ENCODE data around the gene IQSEC3. TPM values are rescaled to one million over a fixed set of nuclear protein-coding genes. Genes with fewer than 3 reads are reported as not detected.
"Not testable (repeated sequence)": the region's sequence is repeated elsewhere in the genome, so short reads cannot be mapped to it uniquely, and the experiment has no call there.

IQSEC3 gene
- total RNA-seq, 1 donor from 2014 or later, result 0.25 TPM

- no peaks in the 10 kb centered on the region for H3K36me3 Mint-ChIP-seq (ENCODE audit: low read depth)
- H3K4me1 Mint-ChIP-seq (ENCODE audit: low read depth), result no peaks in the 10 kb centered on the region
- no peak overlapping the region for H3K4me3 Mint-ChIP-seq (ENCODE audit: low read depth)
These were observed 64.4 kb downstream of the IQSEC3 start for GRCh38 chr12:131008-131407.

GRCh38 chr12:131732-132495 lies 65.3 kb downstream of the IQSEC3 start:
- no peak overlapping the region for H3K27ac Mint-ChIP-seq
- no peaks in the 10 kb centered on the region for H3K36me3 Mint-ChIP-seq (ENCODE audit: low read depth)
- DNase-seq (ENCODE audit: low spot score), result no peak
- intact Hi-C loops (cut with micrococcal nuclease), result no loop called here
- peaks cover 7% of the 10 kb centered on the region for H3K27me3 Mint-ChIP-seq (ENCODE audit: low read depth)
- H3K4me1 Mint-ChIP-seq (ENCODE audit: low read depth), result no peaks in the 10 kb centered on the region
- no peaks in the 10 kb centered on the region for H3K9me3 Mint-ChIP-seq
- no peak overlapping the region for H3K4me3 Mint-ChIP-seq (ENCODE audit: low read depth)

More at GRCh38 chr12:131008-131407, 64.4 kb downstream of the IQSEC3 start:
- no peaks in the 10 kb centered on the region for H3K9me3 Mint-ChIP-seq
- H3K27me3 Mint-ChIP-seq (ENCODE audit: low read depth), result peaks cover 7% of the 10 kb centered on the region
- no peak for DNase-seq (ENCODE audit: low spot score)
- H3K27ac Mint-ChIP-seq, result no peak overlapping the region
- intact Hi-C loops (cut with micrococcal nuclease), result no loop called here

DNA sequence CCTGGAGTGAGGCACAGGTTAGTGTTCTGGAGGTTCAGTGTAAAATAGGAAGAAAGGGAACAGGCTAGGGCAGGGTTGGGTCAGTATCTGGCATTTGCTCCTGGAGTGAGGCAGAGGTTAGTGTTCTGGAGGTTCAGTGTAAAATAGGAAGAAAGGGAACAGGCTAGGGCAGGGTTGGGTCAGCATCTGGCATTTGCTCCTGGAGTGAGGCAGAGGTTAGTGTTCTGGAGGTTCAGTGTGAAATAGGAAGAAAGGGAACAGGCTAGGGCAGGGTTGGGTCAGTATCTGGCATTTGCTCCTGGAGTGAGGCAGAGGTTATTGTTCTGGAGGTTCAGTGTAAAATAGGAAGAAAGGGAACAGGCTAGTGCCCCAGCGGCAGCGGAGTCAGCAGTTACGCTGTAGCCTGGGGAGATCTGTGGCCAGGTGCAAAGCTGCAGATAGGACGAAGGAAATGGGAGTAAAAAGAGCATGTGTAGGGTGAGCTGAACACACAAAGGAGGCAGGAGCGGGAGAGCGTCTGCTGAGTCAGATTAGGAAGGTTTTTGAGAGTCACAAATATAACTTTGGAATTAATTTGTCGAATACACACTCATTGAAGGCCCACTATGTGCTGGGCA lies 67.2 kb downstream of the IQSEC3 start:
- H3K27me3 Mint-ChIP-seq (ENCODE audit: low read depth); intact Hi-C loops (cut with micrococcal nuclease); H3K4me1 Mint-ChIP-seq (ENCODE audit: low read depth); H3K4me3 Mint-ChIP-seq (ENCODE audit: low read depth); H3K36me3 Mint-ChIP-seq (ENCODE audit: low read depth); H3K9me3 Mint-ChIP-seq; H3K27ac Mint-ChIP-seq; DNase-seq (ENCODE audit: low spot score): not testable (repeated sequence)

GRCh38 chr12:135138-135537 lies 68.6 kb downstream of the IQSEC3 start:
- peaks cover 2% of the 10 kb centered on the region for H3K4me1 Mint-ChIP-seq (ENCODE audit: low read depth)
- no peak overlapping the region for H3K4me3 Mint-ChIP-seq (ENCODE audit: low read depth)
- H3K9me3 Mint-ChIP-seq, result no peaks in the 10 kb centered on the region
- no peak for DNase-seq (ENCODE audit: low spot score)
- no peak overlapping the region for H3K27ac Mint-ChIP-seq
- H3K27me3 Mint-ChIP-seq (ENCODE audit: low read depth), result peaks cover 16% of the 10 kb centered on the region
- intact Hi-C loops (cut with micrococcal nuclease), result no loop called here
- no peaks in the 10 kb centered on the region for H3K36me3 Mint-ChIP-seq (ENCODE audit: low read depth)

- intact Hi-C loops (cut with micrococcal nuclease), result no loop called here
- H3K4me3 Mint-ChIP-seq (ENCODE audit: low read depth), result no peak overlapping the region
These were observed 71.8 kb downstream of the IQSEC3 start for GRCh38 chr12:138171-138897.

DNA sequence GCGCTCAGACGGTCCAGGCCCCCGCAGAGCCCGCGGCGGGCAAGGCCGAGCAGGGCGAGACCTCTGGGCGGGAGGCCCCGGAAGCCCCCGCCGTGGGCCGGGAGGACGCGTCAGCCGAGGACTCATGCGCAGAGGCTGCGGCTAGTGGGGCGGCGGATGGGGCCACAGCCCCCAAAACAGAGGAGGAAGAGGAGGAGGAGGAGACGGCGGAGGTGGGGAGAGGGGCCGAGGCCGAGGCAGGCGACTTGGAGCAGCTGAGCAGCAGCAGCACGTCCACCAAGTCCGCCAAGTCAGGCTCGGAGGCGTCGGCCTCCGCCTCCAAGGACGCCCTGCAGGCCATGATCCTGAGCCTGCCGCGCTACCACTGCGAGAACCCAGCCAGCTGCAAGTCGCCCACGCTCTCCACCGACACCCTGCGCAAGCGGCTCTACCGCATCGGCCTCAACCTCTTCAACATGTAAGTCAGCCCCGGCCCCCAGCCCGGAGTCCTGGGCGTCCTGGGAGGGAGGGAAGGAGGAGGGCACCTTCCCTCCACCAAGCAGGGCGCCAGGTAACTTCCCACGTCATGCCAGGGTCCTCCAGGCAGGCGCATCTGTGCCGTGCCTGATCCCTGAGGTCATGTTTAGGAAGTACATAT lies 72.4 kb downstream of the IQSEC3 start:
- Mint-ChIP-seq H3K36me3 (ENCODE audit: low read depth) (no peaks in the 10 kb centered on the region), H3K27ac (no peak overlapping the region), H3K4me3 (ENCODE audit: low read depth) (peak overlapping the region; percentile 10), H3K9me3 (no peaks in the 10 kb centered on the region), H3K4me1 (ENCODE audit: low read depth) (peaks cover 2% of the 10 kb centered on the region), H3K27me3 (ENCODE audit: low read depth) (peaks cover 24% of the 10 kb centered on the region)
- intact Hi-C loops (cut with micrococcal nuclease), result no loop called here
- no peak for DNase-seq (ENCODE audit: low spot score)

More at GRCh38 chr12:138171-138897, 71.8 kb downstream of the IQSEC3 start:
- no peaks in the 10 kb centered on the region for H3K36me3 Mint-ChIP-seq (ENCODE audit: low read depth)
- DNase-seq (ENCODE audit: low spot score), result no peak
- H3K4me1 Mint-ChIP-seq (ENCODE audit: low read depth), result peaks cover 2% of the 10 kb centered on the region
- H3K9me3 Mint-ChIP-seq, result no peaks in the 10 kb centered on the region
- peaks cover 24% of the 10 kb centered on the region for H3K27me3 Mint-ChIP-seq (ENCODE audit: low read depth)
- no peak overlapping the region for H3K27ac Mint-ChIP-seq

DNA sequence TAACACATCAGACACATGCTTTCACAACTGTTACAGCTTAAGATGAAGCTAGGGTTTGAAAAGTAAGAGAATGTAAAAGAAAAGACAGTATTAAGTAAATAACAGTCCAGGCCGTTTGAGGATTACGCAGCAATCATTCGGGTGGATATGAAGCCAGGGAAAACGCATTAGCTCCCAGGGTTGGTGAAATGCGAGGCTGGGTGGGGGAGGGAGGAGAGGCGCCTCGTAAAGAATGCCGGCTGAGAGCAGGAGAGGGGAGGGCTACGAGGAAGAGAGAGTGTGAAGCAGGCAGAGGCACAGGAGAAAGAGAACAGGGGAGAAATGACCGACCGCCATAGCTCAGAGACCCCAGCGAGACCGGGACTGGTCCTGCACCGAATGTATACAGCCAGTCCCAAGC lies 73.0 kb downstream of the IQSEC3 start:
- no peak overlapping the region for H3K27ac Mint-ChIP-seq
- no peaks in the 10 kb centered on the region for H3K36me3 Mint-ChIP-seq (ENCODE audit: low read depth)
- H3K4me3 Mint-ChIP-seq (ENCODE audit: low read depth), result no peak overlapping the region
- intact Hi-C loops (cut with micrococcal nuclease), result no loop called here
- H3K9me3 Mint-ChIP-seq, result no peaks in the 10 kb centered on the region
- H3K4me1 Mint-ChIP-seq (ENCODE audit: low read depth), result peaks cover 4% of the 10 kb centered on the region
- DNase-seq (ENCODE audit: low spot score), result no peak
- H3K27me3 Mint-ChIP-seq (ENCODE audit: low read depth), result peaks cover 24% of the 10 kb centered on the region

- Mint-ChIP-seq H3K4me3 (ENCODE audit: low read depth) (no peak overlapping the region), H3K27ac (no peak overlapping the region), H3K4me1 (ENCODE audit: low read depth) (peaks cover 4% of the 10 kb centered on the region), H3K9me3 (no peaks in the 10 kb centered on the region), H3K27me3 (ENCODE audit: low read depth) (peaks cover 24% of the 10 kb centered on the region), H3K36me3 (ENCODE audit: low read depth) (no peaks in the 10 kb centered on the region)
- intact Hi-C loops (cut with micrococcal nuclease), result no loop called here
- DNase-seq (ENCODE audit: low spot score), result no peak
These were observed 73.6 kb downstream of the IQSEC3 start for GRCh38 chr12:140162-140561.

- Mint-ChIP-seq H3K36me3 (ENCODE audit: low read depth) (no peaks in the 10 kb centered on the region), H3K4me1 (ENCODE audit: low read depth) (peaks cover 4% of the 10 kb centered on the region), H3K27ac (no peak overlapping the region), H3K27me3 (ENCODE audit: low read depth) (peaks cover 19% of the 10 kb centered on the region), H3K9me3 (no peaks in the 10 kb centered on the region), H3K4me3 (ENCODE audit: low read depth) (no peak overlapping the region)
- DNase-seq (ENCODE audit: low spot score), result no peak
- intact Hi-C loops (cut with micrococcal nuclease), result no loop called here
These were observed 77.5 kb downstream of the IQSEC3 start for GRCh38 chr12:143964-144649.

DNA sequence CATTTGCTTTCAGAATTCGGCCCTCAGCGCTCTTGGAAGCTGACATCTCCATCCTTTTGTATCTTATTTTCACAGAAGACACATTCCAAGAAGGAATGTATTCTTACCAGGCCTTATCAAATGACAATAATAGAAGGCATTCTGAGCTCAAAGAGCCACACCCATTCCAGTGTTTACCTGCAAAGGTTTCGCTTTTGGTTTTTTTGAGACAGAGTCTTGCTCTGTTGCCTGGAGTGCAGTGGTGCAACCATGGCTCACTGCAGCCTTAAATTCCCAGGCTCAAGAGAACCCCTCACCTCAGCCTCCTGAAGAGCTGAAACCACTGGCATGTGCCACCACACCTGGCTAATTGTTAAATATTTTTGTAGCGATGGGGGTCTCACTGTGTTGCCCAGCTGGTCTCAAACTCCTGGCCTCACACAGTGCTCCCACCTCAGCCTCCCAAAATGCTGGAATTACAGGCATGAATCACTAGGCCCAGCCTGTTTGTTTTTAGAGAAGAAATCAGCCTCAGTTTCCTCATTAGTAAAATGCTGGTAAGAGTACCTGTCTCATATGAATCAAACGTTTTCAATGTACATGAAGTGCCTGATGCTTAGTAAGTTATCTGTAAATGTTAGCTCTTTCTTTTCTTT lies 78.2 kb downstream of the IQSEC3 start:
- Mint-ChIP-seq H3K4me1 (ENCODE audit: low read depth) (peaks cover 2% of the 10 kb centered on the region), H3K4me3 (ENCODE audit: low read depth) (no peak overlapping the region), H3K9me3 (no peaks in the 10 kb centered on the region), H3K36me3 (ENCODE audit: low read depth) (no peaks in the 10 kb centered on the region), H3K27ac (no peak overlapping the region), H3K27me3 (ENCODE audit: low read depth) (peaks cover 12% of the 10 kb centered on the region)
- intact Hi-C loops (cut with micrococcal nuclease), result no loop called here
- no peak for DNase-seq (ENCODE audit: low spot score)

DNA sequence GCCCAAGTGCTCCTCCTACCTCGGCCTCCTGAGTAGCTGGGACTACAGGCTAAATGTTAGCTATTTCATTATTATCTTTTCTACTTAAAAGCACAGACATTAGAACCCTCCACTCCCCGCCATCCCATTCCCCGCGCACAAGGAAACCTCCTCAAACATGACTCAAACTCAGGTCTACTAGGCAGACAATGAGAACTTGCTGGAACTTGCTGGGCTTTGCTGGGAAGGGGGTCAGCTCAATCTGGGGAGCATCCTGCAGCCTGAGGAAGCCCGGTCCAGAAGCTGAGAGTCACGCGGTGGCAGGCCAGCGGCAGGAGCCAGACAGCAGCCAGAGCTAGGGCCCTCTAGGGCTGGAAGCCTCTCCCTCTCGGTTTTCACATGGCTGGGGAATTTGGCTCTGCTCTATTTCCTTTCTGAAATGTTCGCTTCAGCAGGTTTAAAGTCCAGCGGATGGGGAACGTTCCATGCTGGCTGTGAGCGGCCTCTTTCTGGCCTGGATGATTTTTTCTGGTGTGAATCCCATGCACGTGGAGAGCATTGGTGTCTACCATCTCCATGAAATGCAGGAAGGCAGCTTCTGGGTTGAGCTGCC lies 78.9 kb downstream of the IQSEC3 start:
- Mint-ChIP-seq H3K9me3 (no peaks in the 10 kb centered on the region), H3K4me3 (ENCODE audit: low read depth) (no peak overlapping the region), H3K4me1 (ENCODE audit: low read depth) (peaks cover 2% of the 10 kb centered on the region), H3K27me3 (ENCODE audit: low read depth) (peaks cover 5% of the 10 kb centered on the region), H3K27ac (no peak overlapping the region), H3K36me3 (ENCODE audit: low read depth) (no peaks in the 10 kb centered on the region)
- DNase-seq (ENCODE audit: low spot score), result no peak
- intact Hi-C loops (cut with micrococcal nuclease), result no loop called here

DNA sequence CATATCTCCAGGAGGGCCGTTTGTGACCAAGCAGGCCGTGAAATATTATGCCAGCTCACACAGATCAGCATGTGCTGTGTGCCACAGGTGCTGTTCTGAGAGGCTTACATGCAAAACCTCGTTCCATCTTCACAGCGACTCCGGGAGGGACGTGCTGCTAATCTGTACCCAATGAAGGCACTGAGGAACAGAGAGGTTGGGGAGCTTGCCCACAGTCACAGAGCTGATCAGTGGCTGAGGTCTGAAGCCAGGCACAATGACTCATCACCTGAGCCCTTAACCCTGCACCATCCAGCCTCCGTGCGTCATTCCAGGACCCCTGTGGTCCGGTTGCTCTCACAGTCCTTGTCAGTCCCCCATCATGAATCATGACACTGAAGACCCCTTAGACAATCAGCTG lies 80.7 kb downstream of the IQSEC3 start:
- Mint-ChIP-seq H3K27me3 (ENCODE audit: low read depth) (peaks cover 2% of the 10 kb centered on the region), H3K4me1 (ENCODE audit: low read depth) (peaks cover 2% of the 10 kb centered on the region), H3K27ac (no peak overlapping the region), H3K4me3 (ENCODE audit: low read depth) (no peak overlapping the region), H3K36me3 (ENCODE audit: low read depth) (no peaks in the 10 kb centered on the region), H3K9me3 (no peaks in the 10 kb centered on the region)
- intact Hi-C loops (cut with micrococcal nuclease), result no loop called here
- DNase-seq (ENCODE audit: low spot score), result no peak

All from activated T-helper 2 cell treated with anti-CD3 and anti-CD28 coated beads, Interferon-gamma antibody, Interleukin-2, Interleukin-4, amounts not matched to agents 10 μg/mL and 5 μg/mL and 100 μg/mL, durations not matched to agents 14 hours and 24 hours and 36 hours (primary cell).